Hepatocyte (in vitro differentiated cells): ENCODE data around the gene MROH2B.

Experiments used
- EZH2 ChIP-seq: fragments of 200-600 bp; sonication (generic); IDR thresholded peaks from 2 replicates; pipeline ENCODE4 v1.6.1; 2016; ENCODE audit warnings: antibody characterized with exemption, mild to moderate bottlenecking, borderline replicate concordance
- EZH2phosphoT487 ChIP-seq: fragments of 200-600 bp; sonication (generic); IDR thresholded peaks from one replicate; pipeline ENCODE4 v1.6.1; 2018; ENCODE audit warnings: antibody characterized with exemption, mild to moderate bottlenecking, low read depth, moderate library complexity; ENCODE audit not compliant: unreplicated experiment, severe bottlenecking
- TF ChIP-seq, protein P1 (sequence below): fragments of 200-600 bp; sonication (generic); IDR thresholded peaks from 2 replicates; pipeline ENCODE4 v1.5.1; 2016; ENCODE audit warnings: antibody characterized with exemption, mild to moderate bottlenecking; ENCODE audit not compliant: poor library complexity

DNA sequence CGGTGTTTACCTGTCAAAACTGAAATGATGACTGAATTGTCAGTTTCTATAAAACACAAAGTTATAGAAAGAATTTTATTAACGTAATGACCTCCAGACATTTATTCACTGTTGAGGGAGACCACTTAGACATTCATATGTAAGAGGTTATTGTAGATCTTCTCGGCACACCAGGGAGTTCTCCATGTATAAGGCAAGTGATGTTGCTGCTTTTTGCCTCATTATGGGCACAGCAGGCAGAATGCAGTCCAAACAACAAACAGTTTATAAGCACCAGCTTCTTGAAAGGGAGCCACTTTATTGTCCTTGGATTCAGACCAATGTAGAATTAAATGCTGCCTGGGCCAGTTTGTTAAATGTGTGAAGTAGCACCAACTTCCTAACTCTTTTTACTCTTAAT lies 95.1 kb downstream of the MROH2B start:
- TF ChIP-seq, protein P1, sequence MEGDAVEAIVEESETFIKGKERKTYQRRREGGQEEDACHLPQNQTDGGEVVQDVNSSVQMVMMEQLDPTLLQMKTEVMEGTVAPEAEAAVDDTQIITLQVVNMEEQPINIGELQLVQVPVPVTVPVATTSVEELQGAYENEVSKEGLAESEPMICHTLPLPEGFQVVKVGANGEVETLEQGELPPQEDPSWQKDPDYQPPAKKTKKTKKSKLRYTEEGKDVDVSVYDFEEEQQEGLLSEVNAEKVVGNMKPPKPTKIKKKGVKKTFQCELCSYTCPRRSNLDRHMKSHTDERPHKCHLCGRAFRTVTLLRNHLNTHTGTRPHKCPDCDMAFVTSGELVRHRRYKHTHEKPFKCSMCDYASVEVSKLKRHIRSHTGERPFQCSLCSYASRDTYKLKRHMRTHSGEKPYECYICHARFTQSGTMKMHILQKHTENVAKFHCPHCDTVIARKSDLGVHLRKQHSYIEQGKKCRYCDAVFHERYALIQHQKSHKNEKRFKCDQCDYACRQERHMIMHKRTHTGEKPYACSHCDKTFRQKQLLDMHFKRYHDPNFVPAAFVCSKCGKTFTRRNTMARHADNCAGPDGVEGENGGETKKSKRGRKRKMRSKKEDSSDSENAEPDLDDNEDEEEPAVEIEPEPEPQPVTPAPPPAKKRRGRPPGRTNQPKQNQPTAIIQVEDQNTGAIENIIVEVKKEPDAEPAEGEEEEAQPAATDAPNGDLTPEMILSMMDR: no peak
- no peak for TF ChIP-seq EZH2phosphoT487
- no peak for TF ChIP-seq EZH2
